Stimulated activated CD8-positive, alpha-beta memory T cell treated with anti-CD3 and anti-CD28 coated beads, Interleukin-12 subunit alpha, Interleukin-12 subunit beta, amount 100 ng/mL, for 4 hours (primary cell): ENCODE results near the gene PTCH1.
A peak's percentile ranks its signal among the peaks of the same experiment; 100 is the strongest.

ENCODE experiments used
- DNase-seq: peaks from one replicate; pipeline ENCODE4 v3.0.0-alpha.2; 2020; ENCODE audit warnings: low read depth

Gene PTCH1

GRCh38 chr9:95497772-95498171 is 19.0 kb downstream of the PTCH1 start:
- no peak for DNase-seq

GRCh38 chr9:95496687-95497086 is 20.1 kb downstream of the PTCH1 start:
- DNase-seq: no peak

GRCh38 chr9:95495961-95496360 is 20.8 kb downstream of the PTCH1 start:
- DNase-seq: no peak

- no peak for DNase-seq
Measured at GRCh38 chr9:95495529-95495928, 21.2 kb downstream of the PTCH1 start.

GRCh38 chr9:95494416-95495371 is 22.1 kb downstream of the PTCH1 start:
- peak; percentile 68 for DNase-seq

GRCh38 chr9:95494022-95494415 is 22.8 kb downstream of the PTCH1 start:
- DNase-seq: peak; percentile 20

- DNase-seq: no peak
Measured at GRCh38 chr9:95493402-95493801, 23.4 kb downstream of the PTCH1 start.

GRCh38 chr9:95491543-95492320 is 25.0 kb downstream of the PTCH1 start:
- no peak for DNase-seq

GRCh38 chr9:95488954-95489353 is 27.8 kb downstream of the PTCH1 start:
- DNase-seq: no peak

GRCh38 chr9:95486318-95486717 is 30.5 kb downstream of the PTCH1 start:
- no peak for DNase-seq

GRCh38 chr9:95484225-95484624 is 32.5 kb downstream of the PTCH1 start:
- DNase-seq: no peak

- no peak for DNase-seq
Measured at GRCh38 chr9:95483431-95483830, 33.3 kb downstream of the PTCH1 start.

GRCh38 chr9:95482621-95483020 is 34.1 kb downstream of the PTCH1 start:
- no peak for DNase-seq

GRCh38 chr9:95481000-95481399 is 35.8 kb downstream of the PTCH1 start:
- DNase-seq: no peak

GRCh38 chr9:95480346-95480745 is 36.4 kb downstream of the PTCH1 start:
- DNase-seq: no peak

GRCh38 chr9:95479330-95479729 is 37.4 kb downstream of the PTCH1 start:
- no peak for DNase-seq

GRCh38 chr9:95478335-95478734 is 38.4 kb downstream of the PTCH1 start:
- DNase-seq: no peak

- no peak for DNase-seq
Measured at GRCh38 chr9:95477885-95478284, 38.9 kb downstream of the PTCH1 start.

- no peak for DNase-seq
Measured at GRCh38 chr9:95477441-95477840, 39.3 kb downstream of the PTCH1 start.

GRCh38 chr9:95468791-95469190 is 48.0 kb downstream of the PTCH1 start:
- no peak for DNase-seq

- no peak for DNase-seq
Measured at GRCh38 chr9:95465115-95465514, 51.7 kb downstream of the PTCH1 start.

- no peak for DNase-seq
Measured at GRCh38 chr9:95463148-95464060, 53.4 kb downstream of the PTCH1 start.
